Esophagus muscularis mucosa (tissue), 4 donors: ENCODE data around the gene GJB6. TPM values are rescaled to one million over a fixed set of nuclear protein-coding genes. Genes with fewer than 3 reads are reported as not detected.

Experiments
- DNase-seq: peaks from one replicate; pipeline ENCODE4 v3.0.0-alpha.2; 2017; ENCODE audit errors: extremely low spot score
- H3K27ac ChIP-seq, 4 donors: fragments of 200-600 bp; sonication (generic); replicated peaks in 1 of 4; 1 replicate in 3 of 4; 2 replicates in 1 of 4; pipeline ENCODE4 v1.5.1; 2016 to 2019; ENCODE audit warnings: mild to moderate bottlenecking in 1 of 4
- H3K27me3 ChIP-seq, 4 donors: fragments of 200-600 bp; sonication (generic); one replicate each; pipeline versions ENCODE4 v1.5.1 to v1.6.0; 2016 to 2019
- H3K36me3 ChIP-seq, 4 donors: fragments of 200-600 bp; sonication (generic); one replicate each; pipeline ENCODE4 v1.5.1; 2016 to 2019
- H3K4me1 ChIP-seq, 4 donors: fragments of 200-600 bp; sonication (generic); one replicate each; pipeline ENCODE4 v1.5.1; 2016 to 2019
- H3K4me3 ChIP-seq, 4 donors: fragments of 200-600 bp; sonication (generic); 1 replicate in 2 of 4; 2 replicates in 2 of 4; pipeline ENCODE4 v1.5.1; 2016 to 2019; ENCODE audit warnings: mild to moderate bottlenecking in 4 of 4, moderate library complexity in 1 of 4
- H3K9me3 ChIP-seq, 4 donors: fragments of 200-600 bp; sonication (generic); 1 replicate in 3 of 4; 2 replicates in 1 of 4; pipeline ENCODE4 v1.5.1; 2016 to 2019
- EP300 ChIP-seq: sonication (generic); formaldehyde crosslinking; IDR thresholded peaks from one replicate; pipeline ENCODE4 v1.6.1; 2017; ENCODE audit warnings: antibody characterized with exemption
- POLR2A ChIP-seq: fragments of 450-650 bp; IDR thresholded peaks from one replicate; pipeline ENCODE4 v1.6.1; 2017; ENCODE audit warnings: antibody characterized with exemption, moderate library complexity, mild to moderate bottlenecking, low read depth
- POLR2AphosphoS5 ChIP-seq, 2 donors: sonication (generic); formaldehyde crosslinking; IDR thresholded peaks; one replicate each; pipeline ENCODE4 v1.6.1; 2017; ENCODE audit warnings: antibody characterized with exemption in 2 of 2
- WGBS: methylation state at CpG from one replicate; pipeline ENCODE4 v1.1.5; 2018; 5-methylcytosine and 5-hydroxymethylcytosine counted together
- intact Hi-C: fragments of 100-400 bp; cut with DNase I; formaldehyde crosslinking; loops from one replicate; pipeline ENCODE4 v1.15.1; 2023
- total RNA-seq, 4 donors: library from RNA; depleted of rRNA; stranded (reverse); fragments of >200 nt; gene quantifications; one replicate each; pipeline versions ENCODE4 v1.1.0 to v1.2.1, GENCODE V29; 2016
- TF ChIP-seq, protein P1 (sequence below), 3 experiments: fragments of 200-600 bp in 2 of 3; fragments of 450-650 bp in 1 of 3; sonication (generic) in 2 of 3; IDR thresholded peaks; one replicate each; pipeline ENCODE4 v1.5.1; 2017 to 2019; ENCODE audit warnings: antibody characterized with exemption in 3 of 3, mild to moderate bottlenecking in 2 of 3, moderate library complexity in 1 of 3

The GJB6 gene
- total RNA-seq, 4 donors from 2014 or later = not detected

DNA sequence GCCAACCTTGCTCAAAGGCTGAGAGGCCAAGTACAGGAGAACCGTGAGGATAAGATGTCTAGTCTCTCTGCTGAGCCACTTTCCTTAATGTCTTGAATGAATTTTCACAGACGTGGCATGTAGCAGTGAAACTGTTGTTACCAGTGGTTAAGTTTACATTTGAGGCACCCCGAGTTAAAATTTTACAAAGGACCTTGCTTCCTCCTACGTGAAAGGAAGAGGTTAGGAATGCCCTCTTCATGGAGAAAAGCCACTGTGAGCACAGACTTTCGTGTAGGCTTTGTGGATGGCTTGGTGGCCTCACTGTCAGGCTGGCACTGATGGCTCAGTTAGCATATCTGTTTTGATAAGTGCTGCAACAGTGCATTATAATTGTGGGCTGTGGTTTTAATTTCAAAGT is 42.0 kb downstream of the GJB6 start:
- Histone ChIP-seq H3K36me3 (no peaks in the 10 kb centered on the region), H3K9me3 (no peaks in the 10 kb centered on the region), H3K27me3 (peaks cover 3 to 55% (median 29%) of the 10 kb centered on the region in 4 donors), H3K4me1 (peaks cover 20 to 29% (median 25%) of the 10 kb centered on the region in 4 donors), H3K27ac (no peak overlapping the region), H3K4me3 (no peak overlapping the region)
- TF ChIP-seq POLR2AphosphoS5 (IDR thresholded peaks at IDR 0.05) (no peak), EP300 (no peak), POLR2A (no peak)
- TF ChIP-seq, protein P1, sequence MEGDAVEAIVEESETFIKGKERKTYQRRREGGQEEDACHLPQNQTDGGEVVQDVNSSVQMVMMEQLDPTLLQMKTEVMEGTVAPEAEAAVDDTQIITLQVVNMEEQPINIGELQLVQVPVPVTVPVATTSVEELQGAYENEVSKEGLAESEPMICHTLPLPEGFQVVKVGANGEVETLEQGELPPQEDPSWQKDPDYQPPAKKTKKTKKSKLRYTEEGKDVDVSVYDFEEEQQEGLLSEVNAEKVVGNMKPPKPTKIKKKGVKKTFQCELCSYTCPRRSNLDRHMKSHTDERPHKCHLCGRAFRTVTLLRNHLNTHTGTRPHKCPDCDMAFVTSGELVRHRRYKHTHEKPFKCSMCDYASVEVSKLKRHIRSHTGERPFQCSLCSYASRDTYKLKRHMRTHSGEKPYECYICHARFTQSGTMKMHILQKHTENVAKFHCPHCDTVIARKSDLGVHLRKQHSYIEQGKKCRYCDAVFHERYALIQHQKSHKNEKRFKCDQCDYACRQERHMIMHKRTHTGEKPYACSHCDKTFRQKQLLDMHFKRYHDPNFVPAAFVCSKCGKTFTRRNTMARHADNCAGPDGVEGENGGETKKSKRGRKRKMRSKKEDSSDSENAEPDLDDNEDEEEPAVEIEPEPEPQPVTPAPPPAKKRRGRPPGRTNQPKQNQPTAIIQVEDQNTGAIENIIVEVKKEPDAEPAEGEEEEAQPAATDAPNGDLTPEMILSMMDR (IDR thresholded peaks at IDR 0.05) = no peak
- 76% methylated on average over 5 of the region's 5 CpGs for WGBS
- DNase-seq = peak; percentile 88
- intact Hi-C loops = no loop called here

DNA sequence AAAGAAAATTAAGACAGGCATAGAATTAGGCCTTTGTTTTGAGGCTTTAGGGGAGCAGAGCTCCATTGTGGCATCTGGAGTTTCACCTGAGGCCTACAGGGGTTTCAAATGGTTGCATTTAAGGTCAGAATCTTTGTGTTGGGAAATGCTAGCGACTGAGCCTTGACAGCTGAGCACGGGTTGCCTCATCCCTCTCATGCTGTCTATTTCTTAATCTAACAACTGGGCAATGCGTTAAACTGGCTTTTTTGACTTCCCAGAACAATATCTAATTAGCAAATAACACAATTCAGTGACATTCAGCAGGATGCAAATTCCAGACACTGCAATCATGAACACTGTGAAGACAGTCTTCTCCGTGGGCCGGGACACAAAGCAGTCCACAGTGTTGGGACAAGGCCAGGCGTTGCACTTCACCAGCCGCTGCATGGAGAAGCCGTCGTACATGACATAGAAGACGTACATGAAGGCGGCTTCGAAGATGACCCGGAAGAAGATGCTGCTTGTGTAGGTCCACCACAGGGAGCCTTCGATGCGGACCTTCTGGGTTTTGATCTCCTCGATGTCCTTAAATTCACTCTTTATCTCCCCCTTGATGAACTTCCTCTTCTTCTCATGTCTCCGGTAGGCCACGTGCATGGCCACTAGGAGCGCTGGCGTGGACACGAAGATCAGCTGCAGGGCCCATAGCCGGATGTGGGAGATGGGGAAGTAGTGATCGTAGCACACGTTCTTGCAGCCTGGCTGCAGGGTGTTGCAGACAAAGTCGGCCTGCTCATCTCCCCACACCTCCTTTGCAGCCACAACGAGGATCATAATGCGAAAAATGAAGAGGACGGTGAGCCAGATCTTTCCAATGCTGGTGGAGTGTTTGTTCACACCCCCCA is 43.2 kb downstream of the GJB6 start:
- Histone ChIP-seq H3K4me1 (peaks cover 20 to 23% (median 22%) of the 10 kb centered on the region in 4 donors), H3K27ac (no peak overlapping the region), H3K9me3 (no peaks in the 10 kb centered on the region), H3K4me3 (no peak overlapping the region), H3K27me3 (peaks cover 0 to 43% (median 21%) of the 10 kb centered on the region in 4 donors), H3K36me3 (no peaks in the 10 kb centered on the region)
- 89% methylated on average over 27 of the region's 28 CpGs for WGBS
- TF ChIP-seq POLR2A (no peak), POLR2AphosphoS5 (IDR thresholded peaks at IDR 0.05) (no peak), EP300 (no peak)
- TF ChIP-seq, protein P1 (IDR thresholded peaks at IDR 0.05) = no peak
- DNase-seq = no peak
- intact Hi-C loops = no loop called here

DNA sequence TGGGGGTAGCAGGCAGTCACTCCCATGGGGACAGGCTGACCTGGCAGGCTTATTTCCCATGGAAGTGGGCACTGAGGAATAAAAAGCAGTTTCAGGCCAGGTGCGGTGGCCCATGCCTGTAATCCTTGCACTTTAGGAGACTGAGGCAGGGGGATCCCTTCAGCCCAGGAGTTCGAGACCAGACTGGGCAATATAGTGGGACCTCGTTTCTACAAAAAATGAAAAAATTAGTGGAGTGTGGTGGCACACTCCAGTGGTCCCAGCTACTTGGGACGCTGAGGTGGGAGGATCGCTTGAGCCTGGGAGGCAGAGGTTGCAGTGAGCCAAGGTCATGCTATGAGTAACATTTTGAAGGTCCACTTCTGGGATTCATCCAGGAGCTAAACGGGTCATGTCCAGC is 45.3 kb downstream of the GJB6 start:
- intact Hi-C loops = no loop called here
- Histone ChIP-seq H3K4me1 (peaks cover under 1 to 2% (median under 1%) of the 10 kb centered on the region in 4 donors), H3K9me3 (no peaks in the 10 kb centered on the region), H3K27ac (no peak overlapping the region), H3K27me3 (peaks cover 0 to 27% (median under 1%) of the 10 kb centered on the region in 4 donors), H3K36me3 (no peaks in the 10 kb centered on the region), H3K4me3 (no peak overlapping the region)
- WGBS = 65% methylated on average over 6 of the region's 6 CpGs
- DNase-seq = no peak
- TF ChIP-seq, protein P1 (IDR thresholded peaks at IDR 0.05) = no peak
- no peak for TF ChIP-seq EP300
- no peak for TF ChIP-seq POLR2A
- no peak for TF ChIP-seq POLR2AphosphoS5 (IDR thresholded peaks at IDR 0.05)

DNA sequence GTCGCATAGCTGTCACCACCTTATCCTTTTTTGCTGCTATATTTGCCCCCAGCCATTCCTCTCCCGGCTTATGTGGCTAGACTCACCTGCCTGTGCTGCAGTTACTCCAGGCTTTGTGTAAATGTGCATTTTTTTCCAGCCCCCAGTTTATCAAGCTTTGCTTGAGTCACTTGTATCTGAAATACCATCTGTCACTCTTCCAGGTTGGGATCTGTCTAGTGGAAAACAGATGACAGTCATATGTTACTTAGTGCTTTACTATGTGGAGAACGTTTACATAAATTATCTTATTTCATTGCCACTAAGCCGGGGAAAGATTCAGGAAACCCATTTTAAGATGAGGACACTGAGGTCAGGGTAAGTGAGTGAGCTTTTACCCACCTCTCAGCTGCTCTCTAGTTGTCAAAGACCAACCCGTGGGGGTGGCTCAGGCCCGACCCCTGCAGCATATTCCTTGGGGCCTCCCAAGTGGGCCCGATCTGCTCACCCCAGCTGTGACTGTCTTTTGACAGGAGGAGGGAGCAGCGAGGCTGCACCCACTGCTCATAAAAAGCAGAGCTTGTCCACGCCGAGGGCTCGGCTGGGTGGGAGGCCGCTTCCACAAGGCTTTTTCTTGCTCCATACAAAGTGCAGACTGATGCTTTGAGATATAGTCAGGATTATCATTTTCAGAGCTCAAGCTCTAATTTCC is 46.6 kb downstream of the GJB6 start:
- Histone ChIP-seq H3K27me3 (peaks cover 0 to 23% (median 0%) of the 10 kb centered on the region in 4 donors), H3K27ac (no peak overlapping the region), H3K9me3 (no peaks in the 10 kb centered on the region), H3K36me3 (no peaks in the 10 kb centered on the region), H3K4me3 (no peak overlapping the region), H3K4me1 (no peaks in the 10 kb centered on the region)
- intact Hi-C loops = no loop called here
- DNase-seq = no peak
- TF ChIP-seq POLR2A (no peak), POLR2AphosphoS5 (IDR thresholded peaks at IDR 0.05) (no peak), EP300 (no peak)
- TF ChIP-seq, protein P1 (IDR thresholded peaks at IDR 0.05) = no peak
- WGBS = 80% methylated on average over 12 of the region's 12 CpGs
